ENCODE data around the gene CDC42BPG.
A peak's percentile ranks its signal among the peaks of the same experiment; 100 is the strongest.

Gene CDC42BPG

DNA sequence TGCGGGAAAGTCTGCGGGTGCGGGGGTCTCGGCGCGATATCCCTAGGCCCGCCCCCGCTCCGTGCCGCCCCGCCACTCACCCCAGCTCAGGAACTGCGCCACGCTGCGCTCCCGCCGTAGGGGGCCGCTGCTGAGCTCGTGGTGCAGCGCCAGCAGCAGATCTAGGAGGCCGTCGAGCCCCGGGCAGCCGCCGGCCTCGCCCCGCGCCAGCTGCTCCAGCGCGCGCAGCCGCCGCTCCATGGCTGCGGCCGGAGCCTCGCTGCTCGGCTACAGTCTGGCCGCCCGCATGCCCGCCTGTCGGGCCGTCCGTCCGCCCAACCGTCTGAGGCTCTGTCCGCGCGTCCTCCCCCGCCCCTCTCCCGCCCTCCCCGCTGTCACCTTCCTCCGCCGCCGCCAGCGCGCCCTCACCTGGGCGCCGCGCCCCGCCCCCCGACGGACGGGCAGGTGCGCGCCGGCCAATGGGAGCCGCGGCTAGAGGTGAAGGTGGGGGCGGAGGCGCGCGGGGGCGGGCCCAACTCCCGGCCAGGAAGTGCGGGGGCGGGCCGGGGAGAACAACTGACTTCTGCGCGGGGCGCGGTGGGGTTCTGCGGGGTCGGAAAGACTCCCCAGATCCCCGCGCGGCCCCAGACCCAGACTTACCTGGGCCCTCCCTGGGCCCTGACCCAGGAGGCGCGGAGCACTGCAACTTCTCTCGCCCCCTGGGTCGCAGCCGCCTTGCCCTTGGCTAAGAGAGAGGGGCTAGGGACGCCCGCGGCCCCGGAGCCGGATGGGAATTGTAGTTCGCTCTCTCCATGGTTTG lies at the start of gene CDC42BPG:
Gene CDC42BPG, minus strand, starts transcription at position 324 of the 799 bp plus-strand sequence. Its CDS starts 84 bp downstream, at position 240.
- no peaks in the 10 kb centered on the region for H3K9me3 ChIP-seq (ENCODE audit: control insufficient read depth, insufficient read depth, low read depth, low read length)
- ChIA-PET CTCF (interaction anchor here (0.6 to 8.0 kb wide), 15 partner anchors 9 to 323 kb away, joined by 3 to 111 read pairs (median 5); partner anchors contain the start of gene BATF2), POLR2A (interaction anchor here (0.6 to 1.5 kb wide), 8 partner anchors 10 to 289 kb away, joined by 3 to 9 read pairs (median 3); partner anchors contain the start of genes MEN1, SF1 and ZNHIT2)
- peak within 1 kb of the TSS; percentile 50 for H3K4me3 ChIP-seq (ENCODE audit: low read depth, low read length)
- H3K4me1 ChIP-seq (ENCODE audit: control insufficient read depth, insufficient read depth, low read length), result no peaks in the 10 kb centered on the region; the same call in 1 of the 2 replicates
- peak within 1 kb of the TSS; percentile 48; the same call in 1 of the 2 replicates for H3K27ac ChIP-seq (ENCODE audit: extremely low read depth, low read depth, low read length)
- H3K36me3 ChIP-seq (ENCODE audit: control insufficient read depth in 2 of 2, insufficient read depth in 1 of 2, low read length in 2 of 2), result peaks cover 0 to 1% of the 10 kb centered on the region in 2 experiments; a peak in 1 of 3 replicates
- TF ChIP-seq ZSCAN18 (tag by site-specific recombination; IDR thresholded peaks at IDR 0.05), result no peak
- 0 out of 2 replicates have a peak, but pooled peaks have one; percentile 41 for TF ChIP-seq ZSCAN30 (tag by site-specific recombination; IDR thresholded peaks at IDR 0.05)
- TF ChIP-seq, protein P1, sequence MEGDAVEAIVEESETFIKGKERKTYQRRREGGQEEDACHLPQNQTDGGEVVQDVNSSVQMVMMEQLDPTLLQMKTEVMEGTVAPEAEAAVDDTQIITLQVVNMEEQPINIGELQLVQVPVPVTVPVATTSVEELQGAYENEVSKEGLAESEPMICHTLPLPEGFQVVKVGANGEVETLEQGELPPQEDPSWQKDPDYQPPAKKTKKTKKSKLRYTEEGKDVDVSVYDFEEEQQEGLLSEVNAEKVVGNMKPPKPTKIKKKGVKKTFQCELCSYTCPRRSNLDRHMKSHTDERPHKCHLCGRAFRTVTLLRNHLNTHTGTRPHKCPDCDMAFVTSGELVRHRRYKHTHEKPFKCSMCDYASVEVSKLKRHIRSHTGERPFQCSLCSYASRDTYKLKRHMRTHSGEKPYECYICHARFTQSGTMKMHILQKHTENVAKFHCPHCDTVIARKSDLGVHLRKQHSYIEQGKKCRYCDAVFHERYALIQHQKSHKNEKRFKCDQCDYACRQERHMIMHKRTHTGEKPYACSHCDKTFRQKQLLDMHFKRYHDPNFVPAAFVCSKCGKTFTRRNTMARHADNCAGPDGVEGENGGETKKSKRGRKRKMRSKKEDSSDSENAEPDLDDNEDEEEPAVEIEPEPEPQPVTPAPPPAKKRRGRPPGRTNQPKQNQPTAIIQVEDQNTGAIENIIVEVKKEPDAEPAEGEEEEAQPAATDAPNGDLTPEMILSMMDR (tag by site-specific recombination; IDR thresholded peaks at IDR 0.05), result peak; percentile 42; the same call in 1 of the 2 replicates
- TF ChIP-seq, protein P2, sequence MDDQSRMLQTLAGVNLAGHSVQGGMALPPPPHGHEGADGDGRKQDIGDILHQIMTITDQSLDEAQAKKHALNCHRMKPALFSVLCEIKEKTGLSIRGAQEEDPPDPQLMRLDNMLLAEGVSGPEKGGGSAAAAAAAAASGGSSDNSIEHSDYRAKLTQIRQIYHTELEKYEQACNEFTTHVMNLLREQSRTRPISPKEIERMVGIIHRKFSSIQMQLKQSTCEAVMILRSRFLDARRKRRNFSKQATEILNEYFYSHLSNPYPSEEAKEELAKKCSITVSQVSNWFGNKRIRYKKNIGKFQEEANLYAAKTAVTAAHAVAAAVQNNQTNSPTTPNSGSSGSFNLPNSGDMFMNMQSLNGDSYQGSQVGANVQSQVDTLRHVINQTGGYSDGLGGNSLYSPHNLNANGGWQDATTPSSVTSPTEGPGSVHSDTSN (CRISPR knock-in tag; IDR thresholded peaks at IDR 0.05), result peak; percentile 53; the same call in 1 of the 2 replicates
- 0 out of 2 replicates have a peak, but pooled peaks have one; percentile 17 for TF ChIP-seq HIC1 (tag by site-specific recombination; IDR thresholded peaks at IDR 0.05)
- TF ChIP-seq, protein P3, sequence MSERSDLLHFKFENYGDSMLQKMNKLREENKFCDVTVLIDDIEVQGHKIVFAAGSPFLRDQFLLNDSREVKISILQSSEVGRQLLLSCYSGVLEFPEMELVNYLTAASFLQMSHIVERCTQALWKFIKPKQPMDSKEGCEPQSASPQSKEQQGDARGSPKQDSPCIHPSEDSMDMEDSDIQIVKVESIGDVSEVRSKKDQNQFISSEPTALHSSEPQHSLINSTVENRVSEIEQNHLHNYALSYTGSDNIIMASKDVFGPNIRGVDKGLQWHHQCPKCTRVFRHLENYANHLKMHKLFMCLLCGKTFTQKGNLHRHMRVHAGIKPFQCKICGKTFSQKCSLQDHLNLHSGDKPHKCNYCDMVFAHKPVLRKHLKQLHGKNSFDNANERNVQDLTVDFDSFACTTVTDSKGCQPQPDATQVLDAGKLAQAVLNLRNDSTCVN (tag by site-specific recombination; optimal IDR thresholded peaks at IDR 0.05), result peak; percentile 54
- TF ChIP-seq KLF8 (tag by site-specific recombination; IDR thresholded peaks at IDR 0.05), result peak; percentile 11; the same call in 1 of the 2 replicates
- TF ChIP-seq ZBTB6 (tag by site-specific recombination; IDR thresholded peaks at IDR 0.05), result 0 out of 2 replicates have a peak, but pooled peaks have one; percentile 11
- TF ChIP-seq ZNF624 (tag by site-specific recombination; IDR thresholded peaks at IDR 0.05), result no peak
- TF ChIP-seq, protein P4, sequence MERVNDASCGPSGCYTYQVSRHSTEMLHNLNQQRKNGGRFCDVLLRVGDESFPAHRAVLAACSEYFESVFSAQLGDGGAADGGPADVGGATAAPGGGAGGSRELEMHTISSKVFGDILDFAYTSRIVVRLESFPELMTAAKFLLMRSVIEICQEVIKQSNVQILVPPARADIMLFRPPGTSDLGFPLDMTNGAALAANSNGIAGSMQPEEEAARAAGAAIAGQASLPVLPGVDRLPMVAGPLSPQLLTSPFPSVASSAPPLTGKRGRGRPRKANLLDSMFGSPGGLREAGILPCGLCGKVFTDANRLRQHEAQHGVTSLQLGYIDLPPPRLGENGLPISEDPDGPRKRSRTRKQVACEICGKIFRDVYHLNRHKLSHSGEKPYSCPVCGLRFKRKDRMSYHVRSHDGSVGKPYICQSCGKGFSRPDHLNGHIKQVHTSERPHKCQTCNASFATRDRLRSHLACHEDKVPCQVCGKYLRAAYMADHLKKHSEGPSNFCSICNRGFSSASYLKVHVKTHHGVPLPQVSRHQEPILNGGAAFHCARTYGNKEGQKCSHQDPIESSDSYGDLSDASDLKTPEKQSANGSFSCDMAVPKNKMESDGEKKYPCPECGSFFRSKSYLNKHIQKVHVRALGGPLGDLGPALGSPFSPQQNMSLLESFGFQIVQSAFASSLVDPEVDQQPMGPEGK (tag by site-specific recombination; IDR thresholded peaks at IDR 0.05), result peak; percentile 82; the same call in 1 of the 2 replicates
- TF ChIP-seq GLIS2 (tag by site-specific recombination; IDR thresholded peaks at IDR 0.05), result peak; percentile 21; the same call in 1 of the 2 replicates
- TF ChIP-seq HOXD13 (CRISPR knock-in tag; IDR thresholded peaks at IDR 0.05; ENCODE audit: borderline replicate concordance), result no peak
- 0 out of 2 replicates have a peak, but pooled peaks have one; percentile 0 for TF ChIP-seq KLF17 (tag by site-specific recombination; IDR thresholded peaks at IDR 0.05)
- TF ChIP-seq ZBTB7A (tag by site-specific recombination; IDR thresholded peaks at IDR 0.05; ENCODE audit: low read depth), result 0 out of 2 replicates have a peak, but pooled peaks have one; percentile 2
- no peak for TF ChIP-seq ZNF146 (tag by site-specific recombination; IDR thresholded peaks at IDR 0.05)
- no peak for TF ChIP-seq PRDM6 (tag by site-specific recombination; IDR thresholded peaks at IDR 0.05)
- TF ChIP-seq EGR2 (tag by site-specific recombination; IDR thresholded peaks at IDR 0.05; ENCODE audit: low read depth), result 0 out of 2 replicates have a peak, but pooled peaks have one; percentile 5
- peak; percentile 36; the same call in 1 of the 2 replicates for TF ChIP-seq ZFHX2 (tag by site-specific recombination; conservative IDR thresholded peaks at IDR 0.05)

Data from HEK293 (cell line).